VCaP (cell line): ENCODE measurements around the gene FCRL2.

ENCODE experiments used
- H3K27ac ChIP-seq: fragments of 450-650 bp; 2 replicates; pipeline ENCODE4 v1.5.1; 2017
- CTCF ChIP-seq: fragments of 450-650 bp; conservative IDR thresholded peaks from 2 replicates; pipeline ENCODE4 v1.5.1; 2017; ENCODE audit warnings: mild to moderate bottlenecking, moderate library complexity

Gene FCRL2

GRCh38 chr1:157774412-157774811 is 2.5 kb downstream of the FCRL2 start:
- no peak overlapping the region for H3K27ac ChIP-seq

GRCh38 chr1:157773493-157774350 is 3.2 kb downstream of the FCRL2 start:
- H3K27ac ChIP-seq: no peak overlapping the region
- no peak; the same call in 1 of the 2 replicates for TF ChIP-seq CTCF

More at GRCh38 chr1:157774412-157774811, 2.5 kb downstream of the FCRL2 start:
- no peak for TF ChIP-seq CTCF

- H3K27ac ChIP-seq: no peak overlapping the region
- TF ChIP-seq CTCF: no peak
Measured at GRCh38 chr1:157771661-157772425, 5.1 kb downstream of the FCRL2 start.

- TF ChIP-seq CTCF: no peak
- no peak overlapping the region for H3K27ac ChIP-seq
Measured at GRCh38 chr1:157770442-157771043, 6.4 kb downstream of the FCRL2 start.

GRCh38 chr1:157766792-157767191 is 10.1 kb downstream of the FCRL2 start:
- no peak for TF ChIP-seq CTCF
- no peak overlapping the region for H3K27ac ChIP-seq

GRCh38 chr1:157758018-157758417 is 18.9 kb downstream of the FCRL2 start:
- no peak overlapping the region for H3K27ac ChIP-seq
- no peak for TF ChIP-seq CTCF

DNA sequence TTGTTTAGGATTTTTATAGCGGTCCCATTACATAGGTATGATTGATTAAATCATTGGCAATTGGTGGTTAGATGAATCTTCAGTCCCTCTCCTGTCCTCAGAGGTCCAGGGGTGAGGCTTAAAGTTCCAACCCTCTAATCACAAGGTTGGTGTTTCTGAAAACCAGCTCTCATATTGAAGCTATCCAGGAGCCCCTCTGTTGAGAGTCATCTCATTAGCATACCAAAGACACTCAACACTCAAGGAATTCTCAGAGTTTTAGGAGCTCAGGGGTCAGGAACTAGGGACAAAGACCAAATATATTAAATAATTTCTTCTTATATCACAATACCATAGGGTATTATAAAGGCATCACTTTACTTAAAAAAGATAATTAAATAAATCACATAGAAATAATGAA is 23.3 kb downstream of the FCRL2 start:
- H3K27ac ChIP-seq: no peak overlapping the region
- TF ChIP-seq CTCF: no peak
